Adrenal gland (tissue), 12 donors: ENCODE results near the gene CD300LB. TPM values are rescaled to one million over a fixed set of nuclear protein-coding genes. Genes with fewer than 3 reads are reported as not detected.

Experiments
- DNase-seq, 7 donors: peaks; one replicate each; pipeline ENCODE4 v3.0.0-alpha.2; 2019 to 2020
- H3K27ac ChIP-seq, 5 donors: fragments of 200-600 bp; sonication (generic) in 4 of 5; 1 replicate in 3 of 5; 2 replicates in 2 of 5; pipeline versions ENCODE4 v1.5.1 to v1.8.0; 2016 to 2020; ENCODE audit warnings: mild to moderate bottlenecking in 1 of 5
- H3K27me3 ChIP-seq: fragments of 200-600 bp; 2 replicates; pipeline ENCODE4 v1.8.0; 2021
- H3K36me3 ChIP-seq, 2 donors: fragments of 200-600 bp; replicated peaks in 1 of 2; 1 replicate in 1 of 2; 2 replicates in 1 of 2; pipeline versions ENCODE4 v1.5.1 to v1.8.0; 2018 to 2022
- H3K4me1 ChIP-seq, 2 donors: fragments of 200-600 bp; replicated peaks in 1 of 2; 1 replicate in 1 of 2; 2 replicates in 1 of 2; pipeline versions ENCODE4 v1.5.1 to v1.8.0; 2018 to 2021
- H3K4me3 ChIP-seq, 4 donors: fragments of 200-600 bp; sonication (generic) in 3 of 4; one replicate each; pipeline ENCODE4 v1.5.1; 2016 to 2018
- H3K9me3 ChIP-seq, 3 donors: fragments of 200-600 bp; sonication (generic) in 1 of 3; replicated peaks in 1 of 3; 1 replicate in 2 of 3; 2 replicates in 1 of 3; pipeline versions ENCODE4 v1.5.1 to v1.8.0; 2016 to 2021
- CTCF ChIP-seq, 6 experiments: fragments of 450-650 bp in 4 of 6; fragments of 200-600 bp in 2 of 6; sonication (generic) in 1 of 6; IDR thresholded peaks; 1 replicate in 5 of 6; 2 replicates in 1 of 6; pipeline versions ENCODE4 v1.5.1 to v1.8.0; 2016 to 2021; ENCODE audit warnings: antibody characterized with exemption in 6 of 6, mild to moderate bottlenecking in 2 of 6, moderate library complexity in 1 of 6
- POLR2A ChIP-seq, 2 donors: fragments of 450-650 bp; IDR thresholded peaks; one replicate each; pipeline ENCODE4 v1.6.1; 2017; ENCODE audit warnings: antibody characterized with exemption in 2 of 2, mild to moderate bottlenecking in 2 of 2, moderate library complexity in 1 of 2
- WGBS, 4 donors: extraction: QIAGEN DNeasy Blood & Tissue Kit in 2 of 4; methylation state at CpG; one replicate each; pipeline versions ENCODE4 v1.1.5 to v1.1.7; 2013 to 2017; 5-methylcytosine and 5-hydroxymethylcytosine counted together
- intact Hi-C, 2 donors: fragments of 100-400 bp; cut with DNase I; formaldehyde crosslinking; loops; one replicate each; pipeline versions ENCODE4 v1.14.1 to v1.15.0; 2022 to 2023
- polyA plus RNA-seq, 3 donors: library from polyadenylated mRNA; stranded (reverse); fragments of 200-250 nt in 2 of 3; fragments of 350-450 nt in 1 of 3; fragmentation: Illumina TruSeq in 1 of 3; extraction: RNeasy Lipid Tissue Mini Kit (QIAGEN cat#74804) in 1 of 3; gene quantifications; one replicate each; pipeline ENCODE4 v1.2.3, GENCODE V29; 2013 to 2014
- total RNA-seq, 9 donors: library from RNA; depleted of rRNA in 4 of 9; stranded (reverse); fragments of >200 nt in 4 of 9; fragments of 120-200 nt in 1 of 9; fragmentation: NEBNext Ultra II Directional in 1 of 9; extraction: Animal tissue kit (Norgen Biotek cat#: 25700) in 1 of 9; gene quantifications; one replicate each; pipeline versions ENCODE4 v1.1.0 to v1.2.4, GENCODE V29; 2013 to 2023
- donor health status: healthy with polysubstance abuse.
- donor health status: Bipolar disorder and iron deficiency.
- donor health status: DM: yes; HTN: yes; CAD: no.
- donor health status: DM: no; HTN: no; CAD: no.
- donor health status: DM: no; HTN: no; CAD: no.
- donor health status: DM: yes; HTN: yes; CAD: no.

Gene CD300LB
- total and polyA plus RNA-seq, 12 donors: 0.17 to 0.95 (median 0.28) TPM; not detected in 1

GRCh38 chr17:74516561-74517328 is 14.5 kb downstream of the CD300LB start:
- Histone ChIP-seq H3K9me3 (no peaks in the 10 kb centered on the region), H3K27me3 (peaks cover 3% of the 10 kb centered on the region), H3K27ac (no peak overlapping the region), H3K36me3 (no peaks in the 10 kb centered on the region), H3K4me3 (no peak overlapping the region), H3K4me1 (no peaks in the 10 kb centered on the region)
- DNase-seq: peak in 1 of 7 donors; percentile 14
- WGBS, 4 donors: 73 to 88% (median 87%) methylated on average over 3 of the region's 3 CpGs
- TF ChIP-seq CTCF (IDR thresholded peaks at IDR 0.05): no peak
- no peak for TF ChIP-seq POLR2A (IDR thresholded peaks at IDR 0.05)
- intact Hi-C loops: no loop called here

DNA sequence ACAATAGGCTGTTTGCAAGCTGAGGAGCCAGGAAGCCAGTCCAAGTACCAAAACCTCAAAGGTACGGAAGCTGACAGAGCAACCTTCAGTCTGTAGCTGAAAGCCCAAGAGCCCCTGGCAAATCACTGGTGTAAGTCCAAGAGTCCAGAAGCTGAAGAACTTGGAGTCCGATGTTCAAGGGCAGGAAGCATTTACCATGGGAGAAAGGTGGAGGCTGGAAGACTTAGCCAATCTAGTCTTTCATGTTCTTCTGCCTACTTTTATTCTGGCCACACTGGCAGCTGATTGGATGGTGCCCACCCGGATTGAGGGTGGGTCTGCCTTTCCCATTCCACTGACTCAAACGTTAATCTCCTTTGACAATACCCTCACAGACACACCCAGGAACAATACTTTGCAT is 15.3 kb downstream of the CD300LB start:
- no peaks in the 10 kb centered on the region for H3K27me3 ChIP-seq
- no peaks in the 10 kb centered on the region for H3K9me3 ChIP-seq
- 70 to 81% (median 77%) methylated on average over 4 of the region's 4 CpGs for WGBS, 4 donors
- intact Hi-C loops: no loop called here
- no peak for DNase-seq
- no peak overlapping the region for H3K27ac ChIP-seq
- no peaks in the 10 kb centered on the region for H3K36me3 ChIP-seq
- no peaks in the 10 kb centered on the region for H3K4me1 ChIP-seq
- H3K4me3 ChIP-seq: no peak overlapping the region
- TF ChIP-seq CTCF (IDR thresholded peaks at IDR 0.05) (no peak), POLR2A (IDR thresholded peaks at IDR 0.05) (no peak)

GRCh38 chr17:74514632-74515334 is 16.5 kb downstream of the CD300LB start:
- WGBS, 4 donors: 90 to 94% (median 93%) methylated on average over 10 of the region's 10 CpGs
- no peak overlapping the region for H3K27ac ChIP-seq
- no peaks in the 10 kb centered on the region for H3K27me3 ChIP-seq
- DNase-seq: peak in 3 of 7 donors; percentile 25 to 54 (median 38)
- H3K9me3 ChIP-seq: no peaks in the 10 kb centered on the region
- no peak overlapping the region for H3K4me3 ChIP-seq
- TF ChIP-seq CTCF (IDR thresholded peaks at IDR 0.05) (no peak), POLR2A (IDR thresholded peaks at IDR 0.05) (no peak)
- intact Hi-C loops: no loop called here
- H3K36me3 ChIP-seq: no peaks in the 10 kb centered on the region
- H3K4me1 ChIP-seq: no peaks in the 10 kb centered on the region

GRCh38 chr17:74513987-74514631 is 17.2 kb downstream of the CD300LB start:
- no peaks in the 10 kb centered on the region for H3K9me3 ChIP-seq
- peak in 1 of 6 experiments; percentile 19 for TF ChIP-seq CTCF (IDR thresholded peaks at IDR 0.05)
- peak in 1 of 2 donors; percentile 8 for TF ChIP-seq POLR2A (IDR thresholded peaks at IDR 0.05)
- no peaks in the 10 kb centered on the region for H3K4me1 ChIP-seq
- no peaks in the 10 kb centered on the region for H3K36me3 ChIP-seq
- H3K4me3 ChIP-seq: no peak overlapping the region
- intact Hi-C loops: no loop called here
- no peak overlapping the region for H3K27ac ChIP-seq
- WGBS, 4 donors: 24 to 100% (median 59%) methylated on average over 3 of the region's 3 CpGs
- DNase-seq: peak in 4 of 7 donors; percentile 26 to 55 (median 39)
- H3K27me3 ChIP-seq: no peaks in the 10 kb centered on the region
